H1 (cell line): Measurements from ENCODE around the gene SEMA3F. TPM values are rescaled to one million over a fixed set of nuclear protein-coding genes. Genes with fewer than 3 reads are reported as not detected.

ENCODE experiments used
- BACH1 ChIP-seq: IDR thresholded peaks from 2 replicates; pipeline ENCODE4 v1.6.1; 2012; ENCODE audit warnings: low read length, improper control_type of control experiment
- TAF1 ChIP-seq: IDR thresholded peaks from 2 replicates; pipeline ENCODE4 v1.6.1; 2011; ENCODE audit warnings: mild to moderate bottlenecking, low read depth, low read length
- TEAD4 ChIP-seq: IDR thresholded peaks from 2 replicates; pipeline ENCODE4 v1.6.1; 2012; ENCODE audit warnings: low read depth, low read length, inconsistent platforms, mixed read lengths
- YY1 ChIP-seq: IDR thresholded peaks from 2 replicates; pipeline ENCODE4 v1.6.1; 2011; ENCODE audit warnings: low read depth, mild to moderate bottlenecking, low read length
- polyA plus RNA-seq, 7 experiments: library from polyadenylated mRNA; depleted of rRNA in 3 of 7; stranded (reverse) in 5 of 7; unstranded in 2 of 7; fragments of >200 nt in 5 of 7; fragments of 200-250 nt in 2 of 7; gene quantifications; 1 replicate in 5 of 7; 2 replicates in 1 of 7; 4 replicates in 1 of 7; pipeline versions ENCODE4 v1.2.1 to v1.2.3, GENCODE V29; 2011 to 2013; ENCODE audit warnings: missing spikeins in 2 of 7, mixed read lengths in 2 of 7
- total RNA-seq: library from RNA; stranded (reverse); fragmentation: NEBNext Ultra II Directional; extraction: Animal tissue kit (Norgen Biotek cat#: 25700); gene quantifications from 2 replicates; pipeline ENCODE4 v1.2.1, GENCODE V29; 2021

Gene SEMA3F
- total and polyA plus RNA-seq, 2 of the 8 experiments (the other 6 are each of a cell fraction or from before 2014, with no cell fraction given) = 20.3 to 37.0 TPM

GRCh38 chr3:50237754-50238548, 82.8 kb downstream of the SEMA3F start (continued):
- no peak for TF ChIP-seq BACH1
- TF ChIP-seq TAF1 = peak; percentile 53
- TF ChIP-seq TEAD4 = 0 out of 2 replicates have a peak, but pooled peaks have one; percentile 14
- TF ChIP-seq YY1 = peak; percentile 82
- TF ChIP-seq, all 59 proteins: peak for 8
